Stomach (tissue), 4 donors: ENCODE data around the gene DDX11.
"Not testable (repeated sequence)": the region's sequence is repeated elsewhere in the genome, so short reads cannot be mapped to it uniquely, and the experiment has no call there.

Source experiments
- POLR2A ChIP-seq, 4 donors: fragments of 450-650 bp; IDR thresholded peaks; one replicate each; pipeline ENCODE4 v1.6.1; 2016; ENCODE audit warnings: antibody characterized with exemption in 4 of 4, control low read depth in 2 of 4, mild to moderate bottlenecking in 1 of 4, moderate library complexity in 1 of 4
- POLR2AphosphoS5 ChIP-seq, 3 donors: sonication (generic); formaldehyde crosslinking; IDR thresholded peaks; one replicate each; pipeline ENCODE4 v1.6.1; 2016; ENCODE audit warnings: antibody characterized with exemption in 3 of 3
- TF ChIP-seq, protein P1 (sequence below), 7 experiments: fragments of 450-650 bp in 4 of 7; fragments of 200-600 bp in 3 of 7; sonication (generic) in 3 of 7; IDR thresholded peaks; one replicate each; pipeline ENCODE4 v1.5.1; 2016 to 2019; ENCODE audit warnings: antibody characterized with exemption in 7 of 7, control low read depth in 2 of 7, mild to moderate bottlenecking in 1 of 7

DNA sequence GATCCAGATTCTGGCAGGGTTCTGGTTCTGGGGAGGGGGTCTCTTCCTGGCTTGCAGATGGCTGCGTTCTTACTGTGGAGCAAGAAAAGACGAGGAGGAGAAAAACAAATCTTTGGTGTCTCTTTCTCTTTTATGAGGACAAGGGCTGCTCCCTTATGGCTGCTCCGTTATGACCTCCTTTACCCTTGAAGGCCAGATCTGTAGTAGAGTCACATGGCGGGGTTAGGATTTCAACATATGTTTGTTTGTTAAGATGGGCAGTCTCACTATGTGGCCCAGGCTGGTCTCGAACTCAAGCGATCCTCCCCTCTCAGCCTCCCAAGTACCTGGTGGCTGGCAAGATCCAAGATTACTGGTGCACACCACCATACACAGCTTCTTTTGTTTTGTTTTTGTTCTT lies 5.8 kb downstream of the DDX11 start:
- TF ChIP-seq, protein P1, sequence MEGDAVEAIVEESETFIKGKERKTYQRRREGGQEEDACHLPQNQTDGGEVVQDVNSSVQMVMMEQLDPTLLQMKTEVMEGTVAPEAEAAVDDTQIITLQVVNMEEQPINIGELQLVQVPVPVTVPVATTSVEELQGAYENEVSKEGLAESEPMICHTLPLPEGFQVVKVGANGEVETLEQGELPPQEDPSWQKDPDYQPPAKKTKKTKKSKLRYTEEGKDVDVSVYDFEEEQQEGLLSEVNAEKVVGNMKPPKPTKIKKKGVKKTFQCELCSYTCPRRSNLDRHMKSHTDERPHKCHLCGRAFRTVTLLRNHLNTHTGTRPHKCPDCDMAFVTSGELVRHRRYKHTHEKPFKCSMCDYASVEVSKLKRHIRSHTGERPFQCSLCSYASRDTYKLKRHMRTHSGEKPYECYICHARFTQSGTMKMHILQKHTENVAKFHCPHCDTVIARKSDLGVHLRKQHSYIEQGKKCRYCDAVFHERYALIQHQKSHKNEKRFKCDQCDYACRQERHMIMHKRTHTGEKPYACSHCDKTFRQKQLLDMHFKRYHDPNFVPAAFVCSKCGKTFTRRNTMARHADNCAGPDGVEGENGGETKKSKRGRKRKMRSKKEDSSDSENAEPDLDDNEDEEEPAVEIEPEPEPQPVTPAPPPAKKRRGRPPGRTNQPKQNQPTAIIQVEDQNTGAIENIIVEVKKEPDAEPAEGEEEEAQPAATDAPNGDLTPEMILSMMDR (IDR thresholded peaks at IDR 0.05), result not testable (repeated sequence)
- not testable (repeated sequence) for TF ChIP-seq POLR2A, POLR2AphosphoS5 (IDR thresholded peaks at IDR 0.05)
